K562 (cell line): ENCODE results near the gene ZC3H13. TPM values are rescaled to one million over a fixed set of nuclear protein-coding genes. Genes with fewer than 3 reads are reported as not detected.

Experiments used
- ATAC-seq: fragments of 200-7000 bp; cut with Tn5 transposase; 3 replicates; pipeline ENCODE4 v1.9.1; 2020; ENCODE audit warnings: moderate library complexity
- BruUV-seq: library from RNA; stranded (reverse); fragments of 400-500 nt; replicated peaks from 2 replicates; lab custom pipeline; 2021; lab: Mats Ljungman, UMichigan
- CTCF ChIA-PET: fragments of 300-600 bp; formaldehyde crosslinking; extraction: SDS; loops from one replicate; lab custom pipeline; 2021; ENCODE audit warnings: low intra/inter-chr PET ratio; lab: Yijun Ruan, JAX
- POLR2A ChIA-PET: fragments of 300-600, 350-650 bp; sonication (Branson Sonifier 250); formaldehyde crosslinking; extraction: SDS; loops from one replicate; lab custom pipeline; 2021; ENCODE audit warnings: antibody characterized with exemption, inconsistent platforms; lab: Yijun Ruan, JAX
- DNase-seq, 4 experiments: peaks; one replicate each; pipeline versions ENCODE4 v3.0.0 to v3.0.0-alpha.2; 2011 to 2018; ENCODE audit warnings: low spot score in 3 of 4, mixed read lengths in 3 of 4; ENCODE audit errors: extremely low read depth in 1 of 4
- FAIRE-seq: peaks from 2 replicates; lab custom pipeline; 2011; peaks lifted over from hg19 to GRCh38; lab: Jason Lieb, UNC
- H2AFZ ChIP-seq: 2 replicates; pipeline ENCODE4 v1.6.0; 2011; ENCODE audit warnings: low read depth, low read length, control low read depth, inconsistent platforms
- H3K27ac ChIP-seq: fragments of 200-600 bp; 3 replicates; pipeline ENCODE4 v1.8.0; 2011; ENCODE audit warnings: low read depth, mild to moderate bottlenecking, control low read depth, inconsistent platforms, low read length, moderate library complexity, mixed read lengths; ENCODE audit errors: extremely low read depth
- H3K27me3 ChIP-seq, 2 experiments: fragments of 300-600 bp in 1 of 2; 2 replicates in 1 of 2; 3 replicates in 1 of 2; pipeline versions ENCODE4 v1.6.0 to v1.8.0; 2011; ENCODE audit warnings: inconsistent platforms in 2 of 2, low read length in 2 of 2, mild to moderate bottlenecking in 1 of 2, mixed read lengths in 1 of 2, moderate library complexity in 1 of 2; ENCODE audit not compliant: control insufficient read depth in 2 of 2, insufficient read depth in 2 of 2
- H3K36me3 ChIP-seq: fragments of 300-600 bp; 3 replicates; pipeline ENCODE4 v1.8.0; 2011; ENCODE audit warnings: mild to moderate bottlenecking, low read length, inconsistent platforms; ENCODE audit not compliant: control insufficient read depth, insufficient read depth
- H3K4me1 ChIP-seq, 2 experiments: fragments of 200-600 bp in 1 of 2; replicated peaks in 1 of 2; 2 replicates in 1 of 2; 3 replicates in 1 of 2; pipeline versions ENCODE4 v1.5.1 to v1.8.0; 2011; ENCODE audit warnings: inconsistent platforms in 2 of 2, low read length in 2 of 2, mild to moderate bottlenecking in 1 of 2, mixed read lengths in 1 of 2, moderate library complexity in 1 of 2; ENCODE audit not compliant: control insufficient read depth in 2 of 2, insufficient read depth in 2 of 2
- H3K4me2 ChIP-seq: 2 replicates; pipeline ENCODE4 v1.6.1; 2011; ENCODE audit warnings: low read length, control low read depth, inconsistent platforms, mixed read lengths; ENCODE audit not compliant: insufficient read depth
- H3K4me3 ChIP-seq: fragments of 200-600 bp; sonication (generic), shearing (Covaris generic); 2 replicates; pipeline ENCODE4 v1.5.1; 2016; ENCODE audit warnings: control low read depth, inconsistent platforms
- H3K79me2 ChIP-seq: fragments of 200-600 bp; 3 replicates; pipeline ENCODE4 v1.8.0; 2011; ENCODE audit warnings: low read length, inconsistent platforms; ENCODE audit not compliant: control insufficient read depth, insufficient read depth
- H3K9ac ChIP-seq, 2 experiments: 2 replicates each; pipeline versions ENCODE4 v1.6.0 to v1.6.1; 2011; ENCODE audit warnings: low read depth in 2 of 2, low read length in 2 of 2, control low read depth in 1 of 2, inconsistent platforms in 1 of 2, mild to moderate bottlenecking in 1 of 2, mixed read lengths in 1 of 2; ENCODE audit not compliant: insufficient read depth in 1 of 2
- H3K9me1 ChIP-seq: one replicate; pipeline ENCODE4 v1.6.0; 2011; ENCODE audit warnings: inconsistent platforms, mild to moderate bottlenecking, low read length, moderate library complexity; ENCODE audit not compliant: control insufficient read depth, insufficient read depth
- H3K9me3 ChIP-seq: replicated peaks from 2 replicates; pipeline ENCODE4 v1.5.1; 2011; ENCODE audit warnings: low read depth, low read length, inconsistent platforms; ENCODE audit not compliant: control insufficient read depth, insufficient read depth
- H4K20me1 ChIP-seq: replicated peaks from 2 replicates; pipeline ENCODE4 v1.6.1; 2011; ENCODE audit warnings: low read length, inconsistent platforms, mixed read lengths; ENCODE audit not compliant: control insufficient read depth, insufficient read depth
- BACH1 ChIP-seq: fragments of 200-800 bp; sonication (Bioruptor generic); IDR thresholded peaks from 2 replicates; pipeline ENCODE4 v1.6.1; 2016; ENCODE audit warnings: missing genetic modification characterization, missing compliant biosample characterization
- CCAR2 ChIP-seq: fragments of 200-400 bp; formaldehyde crosslinking; IDR thresholded peaks from 2 replicates; pipeline ENCODE4 v1.6.1; 2017; ENCODE audit warnings: mild to moderate bottlenecking, low read depth, low read length
- EHMT2 ChIP-seq: fragments of 450-650 bp; IDR thresholded peaks from 2 replicates; pipeline ENCODE4 v1.6.1; 2018; ENCODE audit warnings: antibody characterized with exemption
- HDAC6 ChIP-seq: IDR thresholded peaks from 2 replicates; pipeline ENCODE4 v1.6.1; 2012; ENCODE audit warnings: low read depth, mild to moderate bottlenecking, control low read depth, inconsistent platforms, low read length, moderate library complexity
- MTA3 ChIP-seq: fragments of 450-650 bp; formaldehyde crosslinking; IDR thresholded peaks from 2 replicates; pipeline ENCODE4 v1.6.1; 2017; ENCODE audit warnings: mild to moderate bottlenecking, borderline replicate concordance
- PCBP2 ChIP-seq: fragments of 200-400 bp; formaldehyde crosslinking; IDR thresholded peaks from 2 replicates; pipeline ENCODE4 v1.6.1; 2018; ENCODE audit warnings: low read length, low read depth, mild to moderate bottlenecking, moderate library complexity; ENCODE audit not compliant: poor library complexity, severe bottlenecking
- TCF7L2 ChIP-seq: fragments of 150-350 bp; IDR thresholded peaks from 2 replicates; pipeline ENCODE4 v1.6.1; 2016; ENCODE audit warnings: low read depth, mild to moderate bottlenecking, low read length, moderate library complexity
- TEAD2 ChIP-seq: fragments of 450-650 bp; IDR thresholded peaks from 2 replicates; pipeline ENCODE4 v1.6.1; 2016; ENCODE audit warnings: missing genetic modification characterization, control low read depth, missing compliant biosample characterization
- ZNF12 ChIP-seq: sonication (generic); formaldehyde crosslinking; IDR thresholded peaks from 2 replicates; pipeline ENCODE4 v1.4.0; 2020; ENCODE audit warnings: mild to moderate bottlenecking, missing genetic modification reagents
- WGBS: fragments of 100-300 bp; shearing (Covaris generic); methylation state at CpG from one replicate; pipeline ENCODE4 v1.1.6; 2016; ENCODE audit warnings: low coverage, mixed read lengths; ENCODE audit not compliant: insufficient coverage; ENCODE audit errors: missing lambda C conversion rate; 5-methylcytosine and 5-hydroxymethylcytosine counted together
- in situ Hi-C: fragments of 300-500 bp; cut with MboI; formaldehyde crosslinking; loops from 4 replicates; pipeline ENCODE4 v1.15.0; 2018; ENCODE audit warnings: inconsistent platforms, mixed read lengths
- intact Hi-C: fragments of 100-400 bp; cut with micrococcal nuclease; formaldehyde crosslinking; loops from 2 replicates; pipeline ENCODE4 v1.14.2; 2022
- polyA plus RNA-seq, 8 experiments: library from polyadenylated mRNA; depleted of rRNA in 4 of 8; stranded (reverse) in 5 of 8; unstranded in 3 of 8; fragments of >200 nt; fragmentation: Nextera tagmentation in 2 of 8; fragmentation: Illumina TruSeq in 1 of 8; extraction: Ambion mirVana in 2 of 8; extraction: Trizol in 1 of 8; gene quantifications; 2 replicates each; pipeline versions ENCODE4 v1.2.1 to v1.2.3, GENCODE V29; 2011 to 2014; ENCODE audit warnings: inconsistent platforms in 1 of 8, missing spikeins in 1 of 8
- total RNA-seq, 7 experiments: library from RNA; depleted of rRNA in 6 of 7; stranded (reverse); fragments of >200 nt in 6 of 7; fragmentation: Illumina TruSeq in 2 of 7; extraction: Trizol in 2 of 7; gene quantifications; 2 replicates each; pipeline versions ENCODE4 v1.2.1 to v1.2.3, GENCODE V29; 2011 to 2021; ENCODE audit warnings: low replicate concordance in 1 of 7
- TF ChIP-seq, protein P1 (sequence below): sonication (generic); formaldehyde crosslinking; IDR thresholded peaks from 2 replicates; pipeline ENCODE4 v1.9.0; 2022; ENCODE audit warnings: mild to moderate bottlenecking, missing genetic modification reagents
- TF ChIP-seq, protein P2 (sequence below), 2 experiments: fragments of 450-650 bp in 1 of 2; IDR thresholded peaks; 2 replicates each; pipeline ENCODE4 v1.6.1; 2011 to 2017; ENCODE audit warnings: low read depth in 2 of 2, antibody characterized with exemption in 1 of 2, borderline replicate concordance in 1 of 2, low read length in 1 of 2, mild to moderate bottlenecking in 1 of 2, mixed read lengths in 1 of 2; ENCODE audit not compliant: control insufficient read depth in 1 of 2
- TF ChIP-seq, protein P3 (sequence below): fragments of 450-650 bp; formaldehyde crosslinking; IDR thresholded peaks from 2 replicates; pipeline ENCODE4 v1.4.0; 2022; ENCODE audit warnings: missing genetic modification characterization
- TF ChIP-seq, protein P4 (sequence below): fragments of 450-650 bp; formaldehyde crosslinking; IDR thresholded peaks from 2 replicates; pipeline ENCODE4 v1.4.0; 2020; ENCODE audit warnings: mild to moderate bottlenecking, moderate library complexity

Gene ZC3H13
- total and polyA plus RNA-seq, 9 of the 15 experiments (the other 6 are each of a cell fraction or from before 2014, with no cell fraction given) = 4.9 to 27.6 (median 12.1) TPM

DNA sequence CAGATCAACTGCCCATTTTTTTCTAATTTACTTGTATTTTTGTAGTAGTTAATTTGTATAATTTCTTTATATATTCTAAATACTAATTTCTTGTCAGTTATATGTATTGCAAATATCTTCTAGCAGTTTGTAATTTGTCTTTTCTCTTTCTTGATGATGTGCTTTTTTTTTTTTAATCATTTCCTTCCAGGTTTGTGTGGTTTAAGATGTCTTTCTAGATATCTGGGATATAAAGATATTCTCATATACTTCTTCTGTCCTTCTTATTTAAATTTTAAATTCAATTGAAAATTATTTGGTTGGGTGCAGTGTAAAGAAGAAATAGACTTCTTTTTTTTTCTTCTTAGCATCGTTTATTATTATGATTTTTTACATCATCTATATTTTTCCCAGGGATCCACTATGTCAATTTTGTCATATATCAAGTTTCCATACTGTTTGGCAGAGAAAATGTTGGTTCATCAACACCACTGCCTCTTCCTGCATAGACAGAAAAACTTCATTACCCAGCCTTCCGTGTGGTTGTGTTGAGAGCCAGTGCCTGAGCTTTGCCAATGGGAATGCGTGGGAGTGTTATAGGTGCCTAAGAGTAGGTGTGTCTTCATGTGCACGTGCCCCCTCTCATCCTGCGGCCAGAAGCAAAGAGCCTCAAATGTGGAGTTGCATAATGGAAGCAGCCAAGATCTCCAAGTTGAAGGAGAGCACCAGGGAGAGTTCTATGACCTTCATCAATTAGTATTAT lies 36.4 kb upstream of the ZC3H13 start:
- H3K4me3 ChIP-seq = no peak overlapping the region
- H3K9me1 ChIP-seq = no peaks in the 10 kb centered on the region
- TF ChIP-seq PCBP2 (no peak), TCF7L2 (no peak), MTA3 (no peak), CCAR2 (no peak), BACH1 (tag) (no peak), HDAC6 (no peak), ZNF12 (CRISPR knock-in tag) (no peak), TEAD2 (tag) (no peak), EHMT2 (no peak)
- TF ChIP-seq, protein P1, sequence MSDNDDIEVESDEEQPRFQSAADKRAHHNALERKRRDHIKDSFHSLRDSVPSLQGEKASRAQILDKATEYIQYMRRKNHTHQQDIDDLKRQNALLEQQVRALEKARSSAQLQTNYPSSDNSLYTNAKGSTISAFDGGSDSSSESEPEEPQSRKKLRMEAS = no peak
- TF ChIP-seq, protein P2, sequence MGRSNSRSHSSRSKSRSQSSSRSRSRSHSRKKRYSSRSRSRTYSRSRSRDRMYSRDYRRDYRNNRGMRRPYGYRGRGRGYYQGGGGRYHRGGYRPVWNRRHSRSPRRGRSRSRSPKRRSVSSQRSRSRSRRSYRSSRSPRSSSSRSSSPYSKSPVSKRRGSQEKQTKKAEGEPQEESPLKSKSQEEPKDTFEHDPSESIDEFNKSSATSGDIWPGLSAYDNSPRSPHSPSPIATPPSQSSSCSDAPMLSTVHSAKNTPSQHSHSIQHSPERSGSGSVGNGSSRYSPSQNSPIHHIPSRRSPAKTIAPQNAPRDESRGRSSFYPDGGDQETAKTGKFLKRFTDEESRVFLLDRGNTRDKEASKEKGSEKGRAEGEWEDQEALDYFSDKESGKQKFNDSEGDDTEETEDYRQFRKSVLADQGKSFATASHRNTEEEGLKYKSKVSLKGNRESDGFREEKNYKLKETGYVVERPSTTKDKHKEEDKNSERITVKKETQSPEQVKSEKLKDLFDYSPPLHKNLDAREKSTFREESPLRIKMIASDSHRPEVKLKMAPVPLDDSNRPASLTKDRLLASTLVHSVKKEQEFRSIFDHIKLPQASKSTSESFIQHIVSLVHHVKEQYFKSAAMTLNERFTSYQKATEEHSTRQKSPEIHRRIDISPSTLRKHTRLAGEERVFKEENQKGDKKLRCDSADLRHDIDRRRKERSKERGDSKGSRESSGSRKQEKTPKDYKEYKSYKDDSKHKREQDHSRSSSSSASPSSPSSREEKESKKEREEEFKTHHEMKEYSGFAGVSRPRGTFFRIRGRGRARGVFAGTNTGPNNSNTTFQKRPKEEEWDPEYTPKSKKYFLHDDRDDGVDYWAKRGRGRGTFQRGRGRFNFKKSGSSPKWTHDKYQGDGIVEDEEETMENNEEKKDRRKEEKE (IDR thresholded peaks at IDR 0.05; ENCODE audit: borderline replicate concordance in 1 of 2, control insufficient read depth in 1 of 2, low read depth in 2 of 2, low read length in 1 of 2) = no peak
- TF ChIP-seq, protein P3, sequence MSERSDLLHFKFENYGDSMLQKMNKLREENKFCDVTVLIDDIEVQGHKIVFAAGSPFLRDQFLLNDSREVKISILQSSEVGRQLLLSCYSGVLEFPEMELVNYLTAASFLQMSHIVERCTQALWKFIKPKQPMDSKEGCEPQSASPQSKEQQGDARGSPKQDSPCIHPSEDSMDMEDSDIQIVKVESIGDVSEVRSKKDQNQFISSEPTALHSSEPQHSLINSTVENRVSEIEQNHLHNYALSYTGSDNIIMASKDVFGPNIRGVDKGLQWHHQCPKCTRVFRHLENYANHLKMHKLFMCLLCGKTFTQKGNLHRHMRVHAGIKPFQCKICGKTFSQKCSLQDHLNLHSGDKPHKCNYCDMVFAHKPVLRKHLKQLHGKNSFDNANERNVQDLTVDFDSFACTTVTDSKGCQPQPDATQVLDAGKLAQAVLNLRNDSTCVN (CRISPR knock-in tag) = no peak
- TF ChIP-seq, protein P4, sequence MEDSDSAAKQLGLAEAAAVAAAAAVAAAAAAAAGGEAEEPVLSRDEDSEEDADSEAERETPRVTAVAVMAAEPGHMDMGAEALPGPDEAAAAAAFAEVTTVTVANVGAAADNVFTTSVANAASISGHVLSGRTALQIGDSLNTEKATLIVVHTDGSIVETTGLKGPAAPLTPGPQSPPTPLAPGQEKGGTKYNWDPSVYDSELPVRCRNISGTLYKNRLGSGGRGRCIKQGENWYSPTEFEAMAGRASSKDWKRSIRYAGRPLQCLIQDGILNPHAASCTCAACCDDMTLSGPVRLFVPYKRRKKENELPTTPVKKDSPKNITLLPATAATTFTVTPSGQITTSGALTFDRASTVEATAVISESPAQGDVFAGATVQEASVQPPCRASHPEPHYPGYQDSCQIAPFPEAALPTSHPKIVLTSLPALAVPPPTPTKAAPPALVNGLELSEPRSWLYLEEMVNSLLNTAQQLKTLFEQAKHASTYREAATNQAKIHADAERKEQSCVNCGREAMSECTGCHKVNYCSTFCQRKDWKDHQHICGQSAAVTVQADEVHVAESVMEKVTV = no peak
- ChIA-PET POLR2A (no interaction called here), CTCF (no interaction called here)
- ATAC-seq (no peak), DNase-seq (no peak), FAIRE-seq (no peak)
- no peaks in the 10 kb centered on the region for H3K27me3 ChIP-seq
- no peaks in the 10 kb centered on the region for H4K20me1 ChIP-seq
- peaks cover 0 to 4% of the 10 kb centered on the region in 2 experiments; a peak in 2 of 5 replicates for H3K4me1 ChIP-seq
- no peak overlapping the region for H3K9ac ChIP-seq
- no peak overlapping the region for H3K27ac ChIP-seq
- no peak overlapping the region for H2AFZ ChIP-seq
- in situ Hi-C loops (no loop called here), intact Hi-C loops (no loop called here)
- no peaks in the 10 kb centered on the region for H3K79me2 ChIP-seq
- no peaks in the 10 kb centered on the region for H3K9me3 ChIP-seq
- no peak overlapping the region for H3K4me2 ChIP-seq
- BruUV-seq = no TSS peak
- 34% methylated on average over 5 of the region's 5 CpGs for WGBS
- H3K36me3 ChIP-seq = no peaks in the 10 kb centered on the region
